ENCODE measurements around the gene MALRD1. TPM values are rescaled to one million over a fixed set of nuclear protein-coding genes. Genes with fewer than 3 reads are reported as not detected.

The MALRD1 gene
- total RNA-seq, 1 experiment from 2014 or later, result 0.50 TPM

DNA sequence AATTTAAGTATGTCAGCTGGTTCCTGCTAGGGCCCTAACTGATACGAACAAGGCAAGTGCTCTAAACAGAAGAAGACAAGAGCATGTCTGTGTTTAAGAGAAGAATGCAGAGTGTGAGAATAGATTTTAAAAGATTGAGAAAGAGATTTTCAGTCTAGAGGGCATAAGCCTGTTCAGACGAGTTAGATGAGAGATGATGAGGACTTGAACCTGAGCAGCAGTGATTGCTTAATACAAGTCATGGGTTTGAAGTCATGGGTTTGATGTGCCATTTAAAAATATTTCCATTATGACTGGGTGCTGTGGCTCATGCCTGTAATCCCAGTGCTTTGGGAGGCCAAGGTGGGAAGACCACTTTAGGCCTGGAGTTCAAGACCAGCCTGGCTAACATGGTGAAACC is 658.8 kb downstream of the MALRD1 start (continued):
- TF ChIP-seq, protein P1, sequence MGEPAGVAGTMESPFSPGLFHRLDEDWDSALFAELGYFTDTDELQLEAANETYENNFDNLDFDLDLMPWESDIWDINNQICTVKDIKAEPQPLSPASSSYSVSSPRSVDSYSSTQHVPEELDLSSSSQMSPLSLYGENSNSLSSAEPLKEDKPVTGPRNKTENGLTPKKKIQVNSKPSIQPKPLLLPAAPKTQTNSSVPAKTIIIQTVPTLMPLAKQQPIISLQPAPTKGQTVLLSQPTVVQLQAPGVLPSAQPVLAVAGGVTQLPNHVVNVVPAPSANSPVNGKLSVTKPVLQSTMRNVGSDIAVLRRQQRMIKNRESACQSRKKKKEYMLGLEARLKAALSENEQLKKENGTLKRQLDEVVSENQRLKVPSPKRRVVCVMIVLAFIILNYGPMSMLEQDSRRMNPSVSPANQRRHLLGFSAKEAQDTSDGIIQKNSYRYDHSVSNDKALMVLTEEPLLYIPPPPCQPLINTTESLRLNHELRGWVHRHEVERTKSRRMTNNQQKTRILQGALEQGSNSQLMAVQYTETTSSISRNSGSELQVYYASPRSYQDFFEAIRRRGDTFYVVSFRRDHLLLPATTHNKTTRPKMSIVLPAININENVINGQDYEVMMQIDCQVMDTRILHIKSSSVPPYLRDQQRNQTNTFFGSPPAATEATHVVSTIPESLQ (CRISPR knock-in tag; IDR thresholded peaks at IDR 0.05), result no peak

DNA sequence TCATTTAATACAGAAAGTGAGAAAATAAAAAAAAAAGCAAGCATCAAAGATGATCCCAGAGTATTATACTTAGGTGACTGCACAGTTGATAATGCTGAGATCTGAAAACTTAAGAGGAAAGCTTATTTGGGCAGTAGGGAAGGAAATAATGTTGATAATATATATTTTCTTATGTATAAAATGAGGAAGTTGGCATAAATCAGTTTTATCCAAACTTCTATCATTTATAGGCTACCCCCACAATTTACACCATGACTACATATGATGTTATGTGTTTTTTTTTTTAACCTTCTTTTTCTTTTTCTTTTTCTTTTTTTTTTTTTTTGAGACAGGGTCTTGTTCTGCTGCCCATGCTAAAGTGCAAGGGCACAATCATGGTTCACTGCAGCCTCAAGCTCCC is 659.4 kb downstream of the MALRD1 start:
- ATAC-seq (no peak), DNase-seq (ENCODE audit: low spot score) (no peak)
- Mint-ChIP-seq H3K27me3 (ENCODE audit: low read depth) (no peaks in the 10 kb centered on the region), H3K27ac (no peak overlapping the region), H3K4me3 (no peak overlapping the region), H3K9me3 (peaks cover 23% of the 10 kb centered on the region), H3K36me3 (peaks cover 15% of the 10 kb centered on the region), H3K4me1 (peaks cover 4% of the 10 kb centered on the region; the same call in 1 of the 2 replicates)
- POLR2A ChIA-PET, result interaction anchor here (0.6 kb wide), 1 partner anchor 297 kb away, joined by 3 read pairs; no protein-coding TSS in a partner anchor
- CTCF ChIA-PET, result interaction anchor here (0.6 kb wide), 1 partner anchor 88 kb away, joined by 4 read pairs; no protein-coding TSS in a partner anchor
- TF ChIP-seq ZNF317 (CRISPR knock-in tag; IDR thresholded peaks at IDR 0.05; ENCODE audit: borderline replicate concordance, low read depth), result no peak
- no peak for TF ChIP-seq MYBL2 (CRISPR knock-in tag; IDR thresholded peaks at IDR 0.05)
- TF ChIP-seq NR2C2 (CRISPR knock-in tag; IDR thresholded peaks at IDR 0.05), result no peak
- TF ChIP-seq ELF4 (CRISPR knock-in tag; IDR thresholded peaks at IDR 0.05; ENCODE audit: low read depth), result no peak
- TF ChIP-seq TEAD4 (CRISPR knock-in tag; IDR thresholded peaks at IDR 0.05), result no peak
- TF ChIP-seq NR3C1 (CRISPR knock-in tag; conservative IDR thresholded peaks at IDR 0.05; ENCODE audit: low read depth), result no peak
- TF ChIP-seq, protein P2, sequence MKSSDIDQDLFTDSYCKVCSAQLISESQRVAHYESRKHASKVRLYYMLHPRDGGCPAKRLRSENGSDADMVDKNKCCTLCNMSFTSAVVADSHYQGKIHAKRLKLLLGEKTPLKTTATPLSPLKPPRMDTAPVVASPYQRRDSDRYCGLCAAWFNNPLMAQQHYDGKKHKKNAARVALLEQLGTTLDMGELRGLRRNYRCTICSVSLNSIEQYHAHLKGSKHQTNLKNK (CRISPR knock-in tag; IDR thresholded peaks at IDR 0.05), result no peak
- TF ChIP-seq, protein P3, sequence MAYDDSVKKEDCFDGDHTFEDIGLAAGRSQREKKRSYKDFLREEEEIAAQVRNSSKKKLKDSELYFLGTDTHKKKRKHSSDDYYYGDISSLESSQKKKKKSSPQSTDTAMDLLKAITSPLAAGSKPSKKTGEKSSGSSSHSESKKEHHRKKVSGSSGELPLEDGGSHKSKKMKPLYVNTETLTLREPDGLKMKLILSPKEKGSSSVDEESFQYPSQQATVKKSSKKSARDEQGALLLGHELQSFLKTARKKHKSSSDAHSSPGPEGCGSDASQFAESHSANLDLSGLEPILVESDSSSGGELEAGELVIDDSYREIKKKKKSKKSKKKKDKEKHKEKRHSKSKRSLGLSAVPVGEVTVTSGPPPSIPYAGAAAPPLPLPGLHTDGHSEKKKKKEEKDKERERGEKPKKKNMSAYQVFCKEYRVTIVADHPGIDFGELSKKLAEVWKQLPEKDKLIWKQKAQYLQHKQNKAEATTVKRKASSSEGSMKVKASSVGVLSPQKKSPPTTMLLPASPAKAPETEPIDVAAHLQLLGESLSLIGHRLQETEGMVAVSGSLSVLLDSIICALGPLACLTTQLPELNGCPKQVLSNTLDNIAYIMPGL (CRISPR knock-in tag; IDR thresholded peaks at IDR 0.05), result no peak
- TF ChIP-seq TCF7 (CRISPR knock-in tag; IDR thresholded peaks at IDR 0.05; ENCODE audit: low read depth), result no peak
- no peak for TF ChIP-seq CBFB (CRISPR knock-in tag; IDR thresholded peaks at IDR 0.05; ENCODE audit: low read depth)
- no peak for TF ChIP-seq ZNF121 (CRISPR knock-in tag; IDR thresholded peaks at IDR 0.05)
- TF ChIP-seq PRRX2 (CRISPR knock-in tag; IDR thresholded peaks at IDR 0.05), result no peak

DNA sequence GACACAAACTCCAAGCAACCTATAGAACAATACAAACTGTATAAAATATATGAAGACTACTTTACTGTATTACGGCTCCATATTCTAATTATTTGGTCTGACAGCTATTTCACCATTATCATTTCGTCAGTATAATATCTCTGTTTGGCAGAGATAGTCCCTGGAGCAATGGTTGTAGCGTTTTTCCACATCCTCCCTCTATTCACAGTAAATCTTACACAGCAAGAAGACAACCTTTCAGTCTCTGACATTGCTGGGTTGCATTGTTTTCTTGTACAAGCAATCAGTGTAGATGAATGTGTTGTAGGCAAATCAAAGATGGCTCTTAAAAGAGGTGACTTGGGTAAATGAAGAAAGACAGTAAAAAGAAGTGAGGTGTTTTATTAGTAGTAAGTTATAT is 662.0 kb downstream of the MALRD1 start:
- H3K4me3 Mint-ChIP-seq, result no peak overlapping the region
- H3K9me3 Mint-ChIP-seq, result peaks cover 27% of the 10 kb centered on the region
- no peak overlapping the region for H3K27ac Mint-ChIP-seq
- CTCF ChIA-PET, result no interaction called here
- peaks cover 16% of the 10 kb centered on the region for H3K36me3 Mint-ChIP-seq
- H3K4me1 Mint-ChIP-seq, result peaks cover 5% of the 10 kb centered on the region
- no peaks in the 10 kb centered on the region for H3K27me3 Mint-ChIP-seq (ENCODE audit: low read depth)
- POLR2A ChIA-PET, result no interaction called here
- ATAC-seq (no peak), DNase-seq (ENCODE audit: low spot score) (no peak)
- TF ChIP-seq ELF4 (CRISPR knock-in tag; IDR thresholded peaks at IDR 0.05; ENCODE audit: low read depth), result no peak
- TF ChIP-seq, protein P2 (CRISPR knock-in tag; IDR thresholded peaks at IDR 0.05), result no peak
- TF ChIP-seq, protein P4, sequence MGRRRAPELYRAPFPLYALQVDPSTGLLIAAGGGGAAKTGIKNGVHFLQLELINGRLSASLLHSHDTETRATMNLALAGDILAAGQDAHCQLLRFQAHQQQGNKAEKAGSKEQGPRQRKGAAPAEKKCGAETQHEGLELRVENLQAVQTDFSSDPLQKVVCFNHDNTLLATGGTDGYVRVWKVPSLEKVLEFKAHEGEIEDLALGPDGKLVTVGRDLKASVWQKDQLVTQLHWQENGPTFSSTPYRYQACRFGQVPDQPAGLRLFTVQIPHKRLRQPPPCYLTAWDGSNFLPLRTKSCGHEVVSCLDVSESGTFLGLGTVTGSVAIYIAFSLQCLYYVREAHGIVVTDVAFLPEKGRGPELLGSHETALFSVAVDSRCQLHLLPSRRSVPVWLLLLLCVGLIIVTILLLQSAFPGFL (CRISPR knock-in tag; IDR thresholded peaks at IDR 0.05; ENCODE audit: borderline replicate concordance), result no peak
- no peak for TF ChIP-seq RORB (CRISPR knock-in tag; IDR thresholded peaks at IDR 0.05)
- TF ChIP-seq, protein P5, sequence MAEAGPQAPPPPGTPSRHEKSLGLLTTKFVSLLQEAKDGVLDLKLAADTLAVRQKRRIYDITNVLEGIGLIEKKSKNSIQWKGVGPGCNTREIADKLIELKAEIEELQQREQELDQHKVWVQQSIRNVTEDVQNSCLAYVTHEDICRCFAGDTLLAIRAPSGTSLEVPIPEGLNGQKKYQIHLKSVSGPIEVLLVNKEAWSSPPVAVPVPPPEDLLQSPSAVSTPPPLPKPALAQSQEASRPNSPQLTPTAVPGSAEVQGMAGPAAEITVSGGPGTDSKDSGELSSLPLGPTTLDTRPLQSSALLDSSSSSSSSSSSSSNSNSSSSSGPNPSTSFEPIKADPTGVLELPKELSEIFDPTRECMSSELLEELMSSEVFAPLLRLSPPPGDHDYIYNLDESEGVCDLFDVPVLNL (CRISPR knock-in tag; IDR thresholded peaks at IDR 0.05; ENCODE audit: borderline replicate concordance, low read depth), result no peak
- TF ChIP-seq, protein P6, sequence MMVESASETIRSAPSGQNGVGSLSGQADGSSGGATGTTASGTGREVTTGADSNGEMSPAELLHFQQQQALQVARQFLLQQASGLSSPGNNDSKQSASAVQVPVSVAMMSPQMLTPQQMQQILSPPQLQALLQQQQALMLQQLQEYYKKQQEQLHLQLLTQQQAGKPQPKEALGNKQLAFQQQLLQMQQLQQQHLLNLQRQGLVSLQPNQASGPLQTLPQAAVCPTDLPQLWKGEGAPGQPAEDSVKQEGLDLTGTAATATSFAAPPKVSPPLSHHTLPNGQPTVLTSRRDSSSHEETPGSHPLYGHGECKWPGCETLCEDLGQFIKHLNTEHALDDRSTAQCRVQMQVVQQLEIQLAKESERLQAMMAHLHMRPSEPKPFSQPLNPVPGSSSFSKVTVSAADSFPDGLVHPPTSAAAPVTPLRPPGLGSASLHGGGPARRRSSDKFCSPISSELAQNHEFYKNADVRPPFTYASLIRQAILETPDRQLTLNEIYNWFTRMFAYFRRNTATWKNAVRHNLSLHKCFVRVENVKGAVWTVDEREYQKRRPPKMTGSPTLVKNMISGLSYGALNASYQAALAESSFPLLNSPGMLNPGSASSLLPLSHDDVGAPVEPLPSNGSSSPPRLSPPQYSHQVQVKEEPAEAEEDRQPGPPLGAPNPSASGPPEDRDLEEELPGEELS (CRISPR knock-in tag; IDR thresholded peaks at IDR 0.05), result no peak
- TF ChIP-seq ZNF671 (CRISPR knock-in tag; IDR thresholded peaks at IDR 0.05), result no peak
- no peak for TF ChIP-seq ZNF232 (CRISPR knock-in tag; IDR thresholded peaks at IDR 0.05)
- TF ChIP-seq ZNF317 (CRISPR knock-in tag; IDR thresholded peaks at IDR 0.05; ENCODE audit: borderline replicate concordance, low read depth), result no peak
- TF ChIP-seq, protein P7, sequence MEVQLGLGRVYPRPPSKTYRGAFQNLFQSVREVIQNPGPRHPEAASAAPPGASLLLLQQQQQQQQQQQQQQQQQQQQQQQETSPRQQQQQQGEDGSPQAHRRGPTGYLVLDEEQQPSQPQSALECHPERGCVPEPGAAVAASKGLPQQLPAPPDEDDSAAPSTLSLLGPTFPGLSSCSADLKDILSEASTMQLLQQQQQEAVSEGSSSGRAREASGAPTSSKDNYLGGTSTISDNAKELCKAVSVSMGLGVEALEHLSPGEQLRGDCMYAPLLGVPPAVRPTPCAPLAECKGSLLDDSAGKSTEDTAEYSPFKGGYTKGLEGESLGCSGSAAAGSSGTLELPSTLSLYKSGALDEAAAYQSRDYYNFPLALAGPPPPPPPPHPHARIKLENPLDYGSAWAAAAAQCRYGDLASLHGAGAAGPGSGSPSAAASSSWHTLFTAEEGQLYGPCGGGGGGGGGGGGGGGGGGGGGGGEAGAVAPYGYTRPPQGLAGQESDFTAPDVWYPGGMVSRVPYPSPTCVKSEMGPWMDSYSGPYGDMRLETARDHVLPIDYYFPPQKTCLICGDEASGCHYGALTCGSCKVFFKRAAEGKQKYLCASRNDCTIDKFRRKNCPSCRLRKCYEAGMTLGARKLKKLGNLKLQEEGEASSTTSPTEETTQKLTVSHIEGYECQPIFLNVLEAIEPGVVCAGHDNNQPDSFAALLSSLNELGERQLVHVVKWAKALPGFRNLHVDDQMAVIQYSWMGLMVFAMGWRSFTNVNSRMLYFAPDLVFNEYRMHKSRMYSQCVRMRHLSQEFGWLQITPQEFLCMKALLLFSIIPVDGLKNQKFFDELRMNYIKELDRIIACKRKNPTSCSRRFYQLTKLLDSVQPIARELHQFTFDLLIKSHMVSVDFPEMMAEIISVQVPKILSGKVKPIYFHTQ (CRISPR knock-in tag; IDR thresholded peaks at IDR 0.05), result no peak
- TF ChIP-seq PRRX2 (CRISPR knock-in tag; IDR thresholded peaks at IDR 0.05), result no peak
- no peak for TF ChIP-seq TEAD1 (CRISPR knock-in tag; IDR thresholded peaks at IDR 0.05)
